Muscle of back (tissue), 13 donors: ENCODE results near the gene SLC36A3. TPM values are rescaled to one million over a fixed set of nuclear protein-coding genes. Genes with fewer than 3 reads are reported as not detected.
"Not testable (repeated sequence)": the region's sequence is repeated elsewhere in the genome, so short reads cannot be mapped to it uniquely, and the experiment has no call there.

Experiments used
- DNase-seq, 3 donors: peaks; one replicate each; pipeline versions ENCODE4 v3.0.0 to v3.0.0-alpha.2; 2013
- long read RNA-seq, 9 donors: transcript quantifications; one replicate each; lab custom pipeline, GENCODE V29; 2026
- polyA plus RNA-seq, 10 donors: library from polyadenylated mRNA; unstranded; fragments of 120-200 nt; gene quantifications; one replicate each; pipeline ENCODE4 v1.2.1, GENCODE V29; 2013; ENCODE audit not compliant: insufficient read length in 10 of 10

SLC36A3 gene
- not detected for polyA plus RNA-seq
- long read RNA-seq, donor 1 = 0 reads
- long read RNA-seq, donor 2 = 0 reads
- long read RNA-seq, donor 3 = 0 reads
- long read RNA-seq, donor 4 = 0 reads
- long read RNA-seq, donor 5 = 0 reads
- long read RNA-seq, donor 6 = 0 reads
- long read RNA-seq, donor 7 = 0 reads
- long read RNA-seq, donor 8 = 0 reads
- long read RNA-seq, donor 9 = 0 reads

DNA sequence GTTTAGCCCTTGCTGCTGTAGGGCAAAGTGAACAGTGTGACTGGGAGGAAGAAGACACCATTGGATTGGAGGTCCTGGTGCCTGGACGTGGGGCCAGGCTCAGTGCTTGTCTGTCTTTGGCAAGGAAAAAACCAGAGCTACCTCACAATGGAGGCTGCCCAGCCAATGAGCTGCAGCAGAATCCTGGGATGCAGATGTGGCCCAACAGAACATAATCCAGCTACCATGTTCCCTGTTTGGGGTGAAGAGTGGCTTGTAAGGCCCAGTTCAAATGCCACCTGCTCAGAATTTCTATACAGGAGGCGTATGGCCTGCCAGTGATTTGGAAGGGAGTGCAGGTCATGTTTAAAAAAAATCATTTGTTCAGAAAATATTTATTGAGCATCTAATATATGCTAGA lies at the start of gene SLC36A3:
Gene SLC36A3 (minus strand): TSS at position 101 of the 400 bp plus-strand sequence. CDS start 412 bp downstream, outside the sequence.
- no peak for DNase-seq

- no peak for DNase-seq
Observed at GRCh38 chr5:151351671-151352070, 48.1 kb upstream of the SLC36A3 start.

DNA sequence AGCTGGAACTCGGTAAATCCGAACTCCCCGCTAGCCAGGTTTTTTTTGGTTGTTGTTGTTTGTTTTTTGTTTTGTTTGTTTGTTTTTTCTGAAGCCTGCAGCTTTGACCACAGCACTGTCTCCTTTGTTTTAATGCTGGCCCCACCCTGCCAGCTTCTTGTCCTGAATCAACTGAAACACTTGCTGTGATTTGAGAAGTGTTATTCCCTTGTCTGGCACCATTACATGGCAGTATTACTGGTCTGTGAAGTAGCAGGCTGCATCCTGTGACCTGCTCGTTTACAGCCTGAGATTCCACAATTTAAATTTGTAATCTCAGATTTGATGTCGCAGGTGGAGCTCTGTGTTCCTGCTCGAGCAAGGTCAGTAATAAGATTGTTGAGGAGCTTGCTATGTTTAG lies 45.2 kb upstream of the SLC36A3 start:
- DNase-seq = no peak

GRCh38 chr5:151347369-151347768 lies 43.8 kb upstream of the SLC36A3 start, which contains the start of gene SLC36A2:
Gene SLC36A2, minus strand, starts transcription at chr5:151347559. Its CDS starts 99 bp downstream, at chr5:151347460.
- DNase-seq = no peak

GRCh38 chr5:151345808-151346478 lies 42.4 kb upstream of the SLC36A3 start:
- no peak for DNase-seq

DNA sequence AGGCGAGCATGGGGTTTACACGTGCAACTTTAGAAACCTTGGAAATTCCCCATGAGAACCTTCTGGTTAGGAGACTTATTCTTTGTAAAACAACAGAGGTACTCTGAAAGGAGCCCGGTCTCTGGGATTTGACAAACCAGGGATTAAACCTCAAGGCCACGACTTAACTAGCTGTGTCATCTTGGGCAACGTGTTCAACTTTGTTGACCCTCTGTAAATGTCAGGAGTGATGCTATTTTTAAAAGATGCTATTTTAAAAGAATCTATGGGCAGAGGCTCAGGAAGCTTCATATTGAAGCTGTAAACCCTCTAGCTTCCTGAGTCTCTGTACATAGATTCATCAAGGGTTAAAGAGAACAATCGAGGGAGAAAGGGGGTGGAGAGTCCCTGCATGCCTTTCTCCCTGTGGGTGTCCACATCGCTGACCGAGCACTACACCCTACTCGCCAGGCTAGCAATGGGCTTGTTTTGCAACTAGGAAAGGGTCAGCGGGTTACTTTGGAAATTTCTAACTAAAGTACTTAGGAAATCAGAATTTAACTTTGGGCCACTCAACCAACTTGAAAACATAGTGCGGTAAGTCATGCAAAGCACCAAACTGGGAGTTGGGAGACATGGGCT lies 41.7 kb upstream of the SLC36A3 start:
- no peak for DNase-seq

- no peak for DNase-seq
Observed at GRCh38 chr5:151344088-151344487, 40.5 kb upstream of the SLC36A3 start.

GRCh38 chr5:151340004-151340403 lies 36.4 kb upstream of the SLC36A3 start:
- no peak for DNase-seq

GRCh38 chr5:151338734-151339133 lies 35.2 kb upstream of the SLC36A3 start:
- no peak for DNase-seq

GRCh38 chr5:151332857-151333256 lies 29.3 kb upstream of the SLC36A3 start:
- no peak for DNase-seq

GRCh38 chr5:151328734-151329133 lies 25.2 kb upstream of the SLC36A3 start:
- DNase-seq = no peak

DNA sequence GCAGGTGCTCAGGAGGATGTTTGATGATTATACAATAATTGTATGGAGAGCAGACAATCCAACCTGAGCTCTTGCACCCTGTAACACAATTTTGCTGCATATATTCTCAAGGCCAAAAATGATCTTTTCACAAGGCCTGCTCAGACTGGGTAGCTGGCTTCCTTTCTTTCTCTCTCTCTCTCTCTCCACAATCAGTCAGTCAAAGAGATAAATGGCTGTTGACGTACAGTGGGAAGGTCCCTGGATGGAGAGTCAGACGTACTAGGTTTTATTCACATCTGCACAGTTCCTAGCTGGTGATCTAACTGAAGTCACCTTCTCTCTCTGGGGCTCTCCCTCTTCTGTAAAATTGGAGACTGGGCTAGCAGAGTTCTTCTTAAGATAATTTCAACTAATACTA lies 24.0 kb upstream of the SLC36A3 start:
- DNase-seq = no peak

DNA sequence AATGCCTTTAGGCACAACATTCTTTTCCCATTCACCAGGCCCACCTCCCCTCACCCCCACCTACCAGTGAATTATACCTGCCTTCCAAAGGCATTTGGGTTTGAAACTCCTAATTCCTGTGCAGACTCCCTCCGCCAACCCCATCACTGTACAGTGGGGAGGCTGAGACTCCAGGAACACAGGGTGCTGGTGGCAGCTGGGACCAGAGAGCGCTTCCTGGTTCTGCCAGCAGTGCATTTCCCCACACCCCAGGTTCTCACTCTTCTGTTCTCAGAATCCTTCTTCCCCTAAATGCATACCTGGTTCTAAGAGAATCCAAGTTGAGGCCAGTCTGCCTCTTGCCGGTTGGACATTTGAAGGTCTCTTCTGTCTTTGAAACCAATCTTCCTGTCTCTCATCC lies 22.7 kb upstream of the SLC36A3 start:
- DNase-seq = no peak

DNA sequence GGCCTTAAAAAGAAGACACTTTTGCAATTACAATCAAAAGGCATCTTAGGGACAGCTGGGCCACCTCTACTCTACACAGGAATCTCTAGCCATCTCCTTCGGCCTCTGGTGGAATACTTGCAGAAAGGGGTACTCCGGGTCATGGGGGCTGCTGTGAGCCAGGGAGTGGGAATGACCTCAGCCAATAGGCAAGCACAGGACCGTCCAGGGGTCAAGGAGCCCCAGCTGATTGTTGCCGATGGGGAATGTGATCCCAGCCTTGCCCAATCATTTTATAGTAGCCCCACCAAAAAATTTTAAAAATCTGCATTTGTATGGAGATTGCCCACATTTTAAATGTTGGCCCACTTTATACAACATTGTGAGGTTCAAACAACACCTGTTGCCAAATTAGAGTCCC lies 16.9 kb upstream of the SLC36A3 start:
- DNase-seq = no peak

GRCh38 chr5:151318850-151319732 lies 15.5 kb upstream of the SLC36A3 start:
- DNase-seq = peak; percentile 46 to 86 (median 75)

DNA sequence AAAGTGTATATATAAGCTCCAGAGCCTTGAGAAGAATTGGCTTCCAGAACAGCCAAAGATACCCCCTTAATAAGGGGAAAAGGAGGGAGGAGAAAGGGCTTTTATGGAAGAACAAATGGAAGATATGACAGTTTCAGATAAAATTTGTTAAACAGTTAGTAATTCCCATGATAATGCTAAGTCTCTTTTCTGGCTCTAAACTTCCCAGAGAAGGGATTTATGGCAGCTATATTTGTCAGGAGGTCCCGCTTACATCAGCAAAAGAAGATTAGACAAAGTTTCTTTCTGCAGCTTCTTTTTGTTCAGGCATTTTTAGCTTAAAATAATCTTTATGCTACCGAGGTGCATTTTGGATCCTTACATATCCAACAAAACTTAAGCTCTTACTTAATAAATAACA lies 14.3 kb upstream of the SLC36A3 start:
- peak in 2 of 3 donors; percentile 20 to 32 for DNase-seq

GRCh38 chr5:151315998-151316597 lies 12.5 kb upstream of the SLC36A3 start:
- DNase-seq = peak; percentile 48 to 82 (median 74)

GRCh38 chr5:151313357-151313756 lies 9.8 kb upstream of the SLC36A3 start:
- no peak for DNase-seq

DNA sequence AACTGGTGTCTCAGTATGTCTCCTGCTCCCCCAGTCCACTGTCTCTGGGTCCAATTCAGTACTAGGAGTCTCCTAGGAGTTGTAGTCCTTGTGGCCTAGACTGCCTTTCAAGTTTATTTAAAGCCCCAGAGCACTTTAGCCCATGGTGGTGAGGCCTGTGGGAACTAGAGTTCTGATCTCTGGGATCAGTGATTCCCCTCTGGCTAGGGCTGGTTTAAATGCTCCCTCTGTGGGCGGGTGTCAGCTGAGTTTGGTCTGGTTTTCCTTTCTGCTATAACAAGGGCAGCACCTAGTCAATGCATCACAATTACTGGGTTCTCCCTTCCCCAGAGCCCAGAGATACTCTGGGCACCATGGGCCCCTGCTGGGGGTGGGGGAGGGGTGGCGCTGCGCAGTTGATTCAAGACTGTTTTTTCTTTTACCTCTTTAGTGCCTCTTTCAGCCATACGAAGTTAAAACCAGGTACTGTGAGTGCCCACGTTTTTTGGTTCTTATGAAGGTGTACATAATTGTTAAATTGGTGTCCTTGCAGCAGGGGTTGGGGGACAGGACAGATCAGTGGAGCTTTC lies 9.3 kb upstream of the SLC36A3 start:
- DNase-seq = no peak

DNA sequence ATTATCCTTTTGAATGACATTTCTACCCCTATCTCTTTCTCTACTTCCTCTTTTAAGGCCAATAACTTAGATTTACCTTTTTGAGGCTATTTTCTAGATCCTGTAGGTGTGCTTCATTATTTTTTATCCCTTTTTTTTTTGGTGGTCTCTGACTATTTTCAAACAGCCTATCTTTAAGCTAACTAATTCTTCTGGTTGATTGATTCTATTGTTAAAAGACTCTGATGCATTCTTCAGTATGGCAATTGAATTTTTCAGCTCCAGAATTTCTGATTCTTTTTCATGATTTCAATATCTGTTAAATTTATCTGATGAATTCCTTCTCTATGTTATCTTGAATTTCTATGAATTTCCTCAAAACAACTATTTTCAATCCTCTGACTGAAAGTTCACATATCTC lies 7.4 kb upstream of the SLC36A3 start:
- DNase-seq = no peak

DNA sequence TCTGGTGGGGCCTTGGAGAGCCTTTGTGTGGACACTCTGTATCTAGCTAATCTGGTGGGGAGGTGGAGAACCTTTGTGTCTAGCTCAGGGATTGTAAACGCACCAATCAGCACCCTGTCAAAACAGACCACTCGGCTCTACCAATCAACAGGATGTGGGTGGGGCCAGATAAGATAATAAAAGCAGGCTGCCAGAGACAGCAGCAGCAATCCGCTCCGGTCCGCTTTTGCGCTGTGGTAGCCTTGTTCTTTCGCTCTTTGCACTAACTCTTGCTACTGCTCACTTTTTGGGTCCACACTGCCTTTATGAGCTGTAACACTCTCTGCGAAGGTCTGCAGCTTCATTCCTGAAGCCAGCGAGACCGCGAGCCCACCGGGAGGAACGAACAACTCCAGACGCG lies 6.3 kb upstream of the SLC36A3 start:
- DNase-seq = not testable (repeated sequence)
